Activated gamma-delta T cell (primary cell): ENCODE measurements around the gene RSPH10B2.
A peak's percentile ranks its signal among the peaks of the same experiment; 100 is the strongest.
"Not testable (repeated sequence)": the region's sequence is repeated elsewhere in the genome, so short reads cannot be mapped to it uniquely, and the experiment has no call there.

ENCODE experiments used
- DNase-seq: peaks from one replicate; lab custom pipeline; 2025; lab: John Stamatoyannopoulos, UW

RSPH10B2 gene

DNA sequence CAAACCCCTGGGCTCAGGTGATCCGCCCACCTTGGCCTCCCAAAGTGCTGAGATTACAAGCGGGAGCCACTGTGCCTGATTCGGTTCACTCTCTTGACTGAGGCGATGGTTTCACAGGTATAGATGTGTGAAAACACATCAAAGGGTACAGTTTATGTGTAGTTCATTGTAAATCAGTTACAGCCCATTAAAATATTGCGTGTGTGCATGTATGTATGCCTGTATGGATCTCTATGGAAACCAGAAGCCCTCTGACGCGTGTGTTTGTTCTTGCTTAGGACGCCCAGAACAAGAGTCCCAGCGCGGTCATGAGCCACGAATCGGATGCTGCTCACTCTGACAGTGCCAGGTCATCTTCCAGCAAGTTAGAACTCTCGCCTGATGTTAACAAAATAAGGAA, 35.5 kb downstream of the RSPH10B2 start:
- DNase-seq, result not testable (repeated sequence)

DNA sequence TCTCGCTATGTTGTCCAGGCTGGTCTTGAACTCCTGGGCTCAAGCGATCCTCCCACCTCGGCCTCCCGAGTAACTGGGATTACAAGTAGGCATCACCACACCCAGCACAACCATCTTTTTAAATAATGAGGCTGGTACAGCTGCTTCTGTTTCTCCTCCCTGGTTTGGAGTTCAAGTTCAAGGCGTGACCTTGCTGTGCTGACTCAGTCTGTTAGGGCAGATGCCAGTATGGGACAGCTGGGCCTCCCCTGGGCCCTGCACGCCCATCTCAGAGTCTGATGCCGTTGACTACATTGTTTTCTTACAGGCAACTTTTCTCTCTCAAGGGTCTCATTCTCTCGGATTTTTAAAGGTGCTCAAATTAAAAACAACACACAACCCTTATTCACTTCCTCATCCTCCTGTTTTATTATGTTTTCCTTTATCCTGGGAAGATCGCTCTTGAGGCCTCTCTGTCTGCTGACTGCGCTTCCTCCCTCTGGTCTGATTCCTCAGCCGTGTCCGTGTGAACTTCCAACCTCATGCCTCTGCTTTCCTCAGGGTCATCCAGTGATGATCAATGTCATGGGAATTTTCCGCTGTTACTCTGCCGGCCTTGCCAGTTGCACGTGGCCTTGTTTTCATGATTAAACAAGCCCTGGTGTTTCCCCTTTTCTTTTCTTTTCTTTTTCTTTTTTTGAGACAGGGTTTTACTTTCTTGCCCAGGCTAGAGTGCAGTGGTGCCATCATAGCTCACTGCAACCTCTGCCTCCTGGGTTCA, 38.4 kb downstream of the RSPH10B2 start:
- not testable (repeated sequence) for DNase-seq

DNA sequence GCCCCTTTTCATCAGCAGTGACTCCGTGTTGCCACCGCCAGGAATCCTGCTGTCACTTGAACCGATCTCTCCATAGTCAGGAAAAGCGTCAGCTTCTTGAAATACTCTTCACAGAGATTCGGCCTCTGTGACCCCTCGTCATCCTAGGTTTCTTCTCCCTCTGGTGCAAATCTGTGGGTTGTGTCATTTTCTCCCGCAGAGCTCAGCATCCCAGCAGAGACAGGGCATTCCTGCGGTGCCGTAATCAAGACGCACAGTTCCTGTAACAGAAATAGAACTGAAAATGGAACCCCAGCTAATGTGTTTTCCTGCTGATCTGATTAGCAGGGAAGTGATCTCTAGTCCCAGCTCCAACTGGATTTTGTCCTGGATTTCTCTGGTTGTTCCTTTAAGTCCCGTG, 40.4 kb downstream of the RSPH10B2 start:
- not testable (repeated sequence) for DNase-seq

DNA sequence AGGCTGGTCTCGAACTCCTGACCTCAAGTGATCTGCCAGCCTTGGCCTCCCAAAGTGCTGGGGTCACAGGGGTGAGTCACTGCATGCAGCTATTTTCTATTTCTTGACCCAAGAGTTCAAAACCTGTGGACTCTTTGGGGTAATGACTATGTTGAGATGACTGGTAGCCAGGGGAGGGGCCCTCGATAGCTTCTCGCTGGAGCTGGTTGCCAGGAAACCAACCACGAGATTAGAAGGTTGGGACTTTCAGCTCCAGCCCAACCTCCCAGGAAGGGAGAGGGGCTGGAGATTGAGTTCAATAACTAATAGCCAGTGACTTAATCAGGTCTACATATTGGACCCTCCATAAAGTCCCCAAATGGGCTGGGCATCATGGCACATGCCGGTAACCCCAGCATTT, 43.3 kb downstream of the RSPH10B2 start:
- not testable (repeated sequence) for DNase-seq

DNA sequence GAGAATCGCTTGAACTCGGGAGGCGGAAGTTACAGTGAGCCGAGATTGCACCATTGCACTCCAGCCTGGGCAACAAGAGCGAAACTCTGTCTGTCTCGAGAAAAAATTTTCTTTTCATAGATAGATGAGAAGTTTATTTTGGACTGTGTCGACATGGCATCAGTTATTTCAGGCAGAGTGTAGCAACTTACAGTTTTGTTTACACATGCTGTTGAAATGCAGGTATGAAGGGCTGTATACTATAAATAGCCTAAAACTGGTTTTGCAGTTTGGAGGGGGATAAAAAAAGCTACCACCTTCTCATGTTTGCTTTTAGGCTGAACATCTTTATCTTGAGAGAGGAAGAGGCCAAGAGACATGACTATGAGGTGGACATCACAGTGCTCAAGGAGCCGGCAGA, 44.1 kb downstream of the RSPH10B2 start:
- not testable (repeated sequence) for DNase-seq

DNA sequence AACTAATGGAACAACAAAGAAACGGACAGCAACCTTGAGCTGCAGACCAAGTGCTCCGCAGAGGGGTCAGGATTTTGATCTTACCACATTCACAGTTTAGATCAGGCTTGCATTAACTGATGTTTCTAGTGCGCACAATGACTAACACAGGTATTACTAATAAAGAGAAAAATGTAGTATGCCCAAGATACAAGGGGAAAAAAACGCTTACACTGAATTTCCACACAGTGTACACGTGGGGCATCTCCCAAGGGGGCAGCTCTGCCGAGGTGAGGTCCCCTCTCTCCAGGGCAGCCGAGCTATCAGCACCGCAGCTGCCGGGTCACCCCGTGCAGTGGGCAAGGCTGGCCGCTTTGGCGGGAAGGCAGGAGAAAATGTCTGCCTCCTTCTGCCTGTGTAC, 46.0 kb downstream of the RSPH10B2 start:
- not testable (repeated sequence) for DNase-seq

DNA sequence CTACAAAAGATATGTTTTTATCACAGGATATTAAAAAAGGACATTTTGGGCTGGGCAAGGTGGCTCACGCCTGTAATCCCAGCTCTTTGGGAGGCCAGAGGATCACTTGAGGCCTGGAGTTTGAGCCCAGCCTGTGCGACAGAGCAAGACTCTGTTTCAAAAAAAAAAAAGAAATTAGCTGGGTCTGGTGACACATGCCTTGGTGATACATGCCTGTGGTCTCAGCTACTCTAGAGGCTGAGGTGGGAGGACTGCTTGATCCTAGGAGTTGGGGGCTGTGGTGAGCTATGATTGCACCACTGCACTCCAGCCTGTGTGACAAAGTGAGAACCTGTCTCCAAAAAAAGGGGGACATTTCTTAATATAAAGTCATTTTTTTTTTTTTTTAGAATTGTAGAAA, 46.4 kb downstream of the RSPH10B2 start:
- DNase-seq, result not testable (repeated sequence)

DNA sequence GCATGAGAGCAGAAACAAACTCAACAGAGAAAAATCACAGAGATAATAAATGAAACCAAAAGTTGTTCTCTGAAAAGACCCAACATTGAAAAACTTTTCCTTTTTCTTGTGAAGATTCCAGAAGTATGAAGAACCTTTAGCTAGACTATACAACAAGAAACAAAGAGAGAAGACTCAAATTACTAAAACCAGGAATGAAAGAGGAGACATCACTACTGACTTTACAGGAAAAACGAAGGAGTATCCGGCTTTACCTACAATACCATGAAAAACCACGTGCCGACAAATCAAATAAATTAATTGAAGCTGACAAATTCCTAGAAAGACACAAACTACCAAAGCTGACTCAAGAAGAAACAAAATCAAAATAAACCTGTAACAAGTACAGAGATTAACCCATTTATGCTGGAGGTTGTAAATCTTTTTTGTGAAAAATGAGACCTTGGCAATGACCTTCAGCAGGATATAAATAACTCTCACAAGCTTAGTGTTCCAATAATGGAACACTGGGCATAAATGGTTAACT, 53.6 kb downstream of the RSPH10B2 start:
- not testable (repeated sequence) for DNase-seq

DNA sequence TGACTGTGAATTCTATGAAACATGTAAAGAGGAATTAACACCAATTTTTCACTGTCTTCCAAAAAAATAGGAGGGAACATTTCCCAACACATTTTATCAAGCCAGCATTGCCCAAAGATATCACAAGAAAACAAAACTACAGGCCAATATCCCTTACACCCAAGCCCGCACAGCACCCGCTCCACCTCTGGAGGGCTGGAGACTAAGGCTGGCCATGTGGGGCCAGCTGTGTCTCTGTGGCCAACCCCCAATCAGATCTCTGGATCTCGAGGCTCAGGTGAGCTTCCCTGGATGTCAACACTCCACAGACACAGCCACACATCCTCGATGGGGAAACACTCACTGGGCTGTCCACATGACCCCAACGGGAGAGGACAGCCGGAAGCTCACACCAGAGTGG, 54.1 kb downstream of the RSPH10B2 start:
- DNase-seq, result not testable (repeated sequence)

DNA sequence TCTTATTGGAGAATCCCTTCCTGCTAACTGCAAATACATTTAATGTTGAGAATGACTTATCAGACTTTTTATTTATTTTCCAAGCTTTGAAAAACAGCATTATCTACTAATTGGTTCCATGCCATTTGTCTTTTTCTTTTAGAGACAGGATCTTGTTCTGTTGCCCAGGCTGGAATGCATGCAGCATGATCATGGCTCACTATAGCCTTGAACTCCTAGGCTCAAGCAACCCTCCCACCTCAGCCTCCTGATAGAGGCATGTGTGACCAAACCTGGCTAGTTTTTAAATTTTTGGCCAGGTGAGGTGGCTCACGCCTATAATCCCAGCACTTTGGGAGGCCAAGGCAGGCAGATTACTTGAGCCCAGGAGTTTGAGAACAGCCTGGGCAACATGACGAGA, 59.1 kb downstream of the RSPH10B2 start:
- DNase-seq, result not testable (repeated sequence)

DNA sequence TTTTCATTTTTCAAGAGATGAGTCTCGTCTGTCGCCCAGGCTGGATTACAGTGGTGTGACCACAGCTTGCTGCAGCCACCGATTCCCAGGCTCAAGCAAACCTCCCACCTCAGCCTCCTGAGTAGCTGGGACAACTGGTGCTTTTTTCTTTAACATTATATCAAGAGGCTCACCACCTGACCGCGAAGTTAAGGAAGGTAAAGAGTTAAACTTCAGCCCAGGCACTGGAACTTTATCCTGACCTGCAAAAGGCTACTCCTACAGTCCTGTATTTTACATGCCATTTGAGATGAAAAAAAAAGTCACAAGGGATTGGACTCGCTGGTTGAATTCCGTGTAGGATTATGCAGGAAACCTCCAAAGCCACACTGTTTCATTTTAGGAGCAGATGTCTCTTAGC, 61.6 kb downstream of the RSPH10B2 start:
- DNase-seq, result not testable (repeated sequence)

DNA sequence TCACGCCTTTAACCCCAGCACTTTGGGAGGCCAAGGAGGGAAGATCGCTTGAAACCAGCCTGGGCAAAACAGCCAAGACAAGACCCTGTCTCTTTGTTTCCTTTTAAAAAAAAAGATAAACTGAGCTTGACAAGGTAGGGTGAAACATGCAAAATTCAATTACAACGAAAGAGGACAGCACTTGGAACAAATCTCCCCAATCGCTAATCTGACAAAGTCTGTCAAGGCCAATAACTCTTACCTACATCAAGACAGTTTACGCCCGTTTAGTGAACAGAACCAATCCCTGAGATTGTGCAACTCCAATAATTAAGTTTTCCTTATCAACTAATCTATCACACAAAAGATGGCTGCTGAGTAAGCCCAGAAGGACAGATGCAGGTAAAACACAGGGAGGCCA, 67.7 kb downstream of the RSPH10B2 start:
- DNase-seq, result not testable (repeated sequence)

DNA sequence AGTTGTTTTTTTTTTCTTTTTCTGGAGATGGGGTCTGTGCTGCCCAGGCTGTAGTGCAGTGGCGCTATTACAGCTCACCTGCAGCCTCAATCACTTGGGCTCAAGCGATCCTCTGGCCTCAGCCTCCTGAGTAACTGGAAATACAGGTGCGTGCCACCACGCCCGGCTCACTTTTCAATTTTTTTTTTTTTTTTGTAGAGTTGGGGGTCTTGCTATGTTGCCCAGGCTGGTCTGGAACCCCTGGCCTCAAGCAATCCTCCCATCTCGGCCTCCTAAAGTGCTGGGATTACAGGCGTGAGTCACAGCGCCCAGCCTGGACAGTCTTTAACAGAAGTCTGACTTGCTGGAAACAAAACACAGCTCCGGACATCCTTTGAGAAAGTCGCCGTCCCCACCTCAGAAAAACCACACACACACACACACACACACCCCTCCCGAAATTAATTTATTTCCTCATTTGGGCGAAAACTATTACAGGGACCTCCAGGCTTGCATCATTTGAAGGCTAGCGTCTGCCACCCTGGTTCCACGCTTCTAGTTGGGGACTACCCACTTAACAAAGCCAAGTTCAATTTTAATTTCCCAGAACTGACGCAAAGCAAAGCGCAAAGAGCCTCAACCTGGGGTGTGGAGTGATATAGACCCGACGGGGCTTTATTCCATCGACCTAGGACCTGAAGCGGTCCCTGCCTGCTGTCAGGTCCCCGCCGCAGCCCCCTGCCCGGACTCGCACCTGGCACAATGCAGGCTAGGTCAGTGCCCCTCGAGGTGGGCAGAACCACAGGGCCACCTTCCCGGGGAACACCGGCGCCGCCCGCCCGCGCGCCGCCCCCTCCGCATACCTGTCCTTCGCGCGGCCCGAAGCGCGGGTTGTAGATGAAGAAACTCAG, 71.6 kb downstream of the RSPH10B2 start:
- not testable (repeated sequence) for DNase-seq

DNA sequence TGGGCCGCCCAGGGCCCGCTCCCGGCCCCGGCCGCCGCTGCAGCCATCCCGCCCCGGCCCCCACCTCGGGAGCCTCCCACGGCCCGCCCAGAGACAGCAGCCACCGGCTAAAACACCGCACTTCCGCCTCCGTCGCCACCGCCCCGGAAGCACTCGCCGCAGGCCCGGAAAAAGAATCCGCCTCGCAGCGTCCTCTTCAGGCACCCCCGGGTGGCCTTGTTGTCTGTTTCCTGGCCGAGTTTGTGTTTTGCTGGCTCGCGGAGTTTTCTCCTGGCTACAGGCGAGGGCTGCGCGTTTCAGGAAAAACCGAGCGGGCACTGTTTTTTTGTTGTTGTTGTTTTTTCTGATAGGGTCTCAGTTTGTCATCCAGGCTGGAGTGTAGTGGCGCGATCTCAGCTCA, 72.2 kb downstream of the RSPH10B2 start, which contains the start of gene CCZ1B:
TSS of gene CCZ1B (minus strand) at position 125 of the 400 bp plus-strand sequence. CDS start at position 47, 78 bp downstream.
- DNase-seq, result peak; percentile 84

DNA sequence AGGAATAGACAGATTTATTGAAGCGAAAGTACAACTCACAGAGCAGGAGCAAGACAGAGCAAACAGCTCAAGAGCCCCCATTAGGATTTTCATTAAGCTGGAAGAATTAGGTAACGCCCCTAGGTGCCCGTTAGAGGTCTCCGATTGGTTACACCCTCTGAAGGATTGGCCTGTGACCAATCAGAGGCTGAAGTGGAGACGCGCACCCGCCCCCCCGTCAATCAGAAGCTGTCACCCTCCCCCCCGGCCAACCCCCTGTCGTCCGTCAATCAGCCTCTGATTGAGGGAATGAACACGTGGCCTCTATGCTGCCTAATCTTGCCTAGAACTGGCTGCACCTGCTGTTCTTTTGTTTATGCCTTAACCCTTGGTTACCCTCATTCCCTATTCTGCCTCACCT, 73.3 kb downstream of the RSPH10B2 start:
- not testable (repeated sequence) for DNase-seq

DNA sequence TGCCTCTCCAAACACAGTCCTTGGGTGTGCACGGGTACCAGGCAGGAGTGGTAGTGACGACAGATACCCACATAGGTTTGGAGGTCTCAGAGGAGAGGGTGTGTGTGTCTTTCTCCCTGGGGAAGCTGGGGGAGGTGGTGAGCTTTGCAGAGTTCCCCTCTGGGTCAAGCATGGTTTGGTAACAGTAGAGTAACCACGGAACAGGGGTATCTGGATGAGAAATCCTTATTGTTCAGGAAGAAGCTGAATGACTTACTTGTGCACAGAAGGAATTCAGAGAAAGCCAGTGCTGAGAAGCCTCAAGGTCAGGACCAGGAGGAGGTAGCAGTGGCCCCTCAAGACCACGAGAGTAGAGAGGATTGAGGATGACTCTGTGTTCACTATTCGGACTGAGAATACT, 75.7 kb downstream of the RSPH10B2 start:
- DNase-seq, result not testable (repeated sequence)

DNA sequence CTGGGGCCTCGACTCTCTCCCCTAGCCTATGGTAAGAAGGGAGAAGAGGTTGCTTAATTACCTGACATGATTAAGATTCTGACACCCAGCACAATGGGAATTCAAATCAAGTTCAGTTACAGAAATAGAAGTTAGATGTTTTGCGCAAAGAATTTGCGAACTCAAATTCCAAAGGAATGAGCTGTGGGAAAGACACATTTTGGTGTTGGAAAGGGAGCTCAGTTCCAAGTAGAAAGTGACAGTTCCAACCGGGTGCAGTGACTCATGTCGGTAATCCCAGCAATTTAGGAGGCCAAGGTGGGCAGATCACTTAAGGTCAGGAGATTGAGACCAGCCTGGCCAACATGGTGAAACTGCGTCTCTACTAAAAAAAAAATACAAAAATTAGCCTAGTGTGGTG, 76.1 kb downstream of the RSPH10B2 start:
- not testable (repeated sequence) for DNase-seq

DNA sequence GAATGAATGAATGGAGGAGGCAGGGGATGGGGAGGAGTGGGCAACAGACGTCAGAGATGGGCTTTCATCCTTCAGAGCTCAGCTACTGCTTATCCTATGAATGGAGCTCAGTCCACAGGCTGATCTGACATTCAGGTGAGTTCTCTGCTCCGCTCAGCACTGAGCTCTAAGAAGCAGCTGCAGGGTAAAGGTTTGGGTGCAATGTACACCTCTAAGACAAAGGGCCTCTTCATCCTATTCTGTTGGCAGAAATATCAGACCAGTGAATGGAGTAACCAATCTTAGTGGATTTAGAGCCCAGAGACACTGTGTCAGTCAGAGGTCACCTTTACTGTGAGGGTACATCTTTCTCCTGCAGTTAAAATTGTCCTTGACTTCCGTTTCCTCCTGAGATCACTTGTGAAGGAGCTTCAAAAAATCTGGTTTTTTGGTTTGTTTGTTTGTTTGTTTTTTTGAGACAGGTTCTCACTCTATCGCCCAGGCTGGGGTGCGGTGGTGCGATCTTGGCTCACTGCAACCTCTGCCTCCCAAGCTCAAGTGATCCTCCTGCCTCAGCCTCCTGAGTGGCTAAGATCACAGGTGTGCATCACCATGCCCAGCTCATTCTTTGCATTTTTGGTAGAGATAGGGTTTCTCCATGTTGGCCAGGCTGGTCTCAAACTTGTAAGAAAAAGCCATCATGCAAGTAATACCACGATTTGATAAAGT, 77.3 kb downstream of the RSPH10B2 start:
- DNase-seq, result no peak

DNA sequence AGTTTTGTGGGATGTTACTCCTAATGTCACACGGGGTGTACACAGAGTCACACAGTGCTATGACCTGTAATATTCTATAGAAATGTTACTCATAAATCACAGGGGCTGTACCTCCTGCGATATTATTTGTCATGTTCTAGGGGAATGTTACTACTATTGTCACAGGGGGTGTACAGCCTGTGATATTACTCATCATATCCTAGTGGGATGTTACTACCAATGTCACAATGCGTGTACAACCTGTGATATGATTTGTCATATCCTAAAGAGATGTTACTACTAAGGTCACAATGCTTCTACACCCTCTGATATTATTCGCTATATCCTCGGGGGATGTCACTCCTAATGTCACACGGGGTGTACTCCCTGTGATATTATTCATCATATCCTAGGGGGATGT, 79.7 kb downstream of the RSPH10B2 start:
- DNase-seq, result no peak

DNA sequence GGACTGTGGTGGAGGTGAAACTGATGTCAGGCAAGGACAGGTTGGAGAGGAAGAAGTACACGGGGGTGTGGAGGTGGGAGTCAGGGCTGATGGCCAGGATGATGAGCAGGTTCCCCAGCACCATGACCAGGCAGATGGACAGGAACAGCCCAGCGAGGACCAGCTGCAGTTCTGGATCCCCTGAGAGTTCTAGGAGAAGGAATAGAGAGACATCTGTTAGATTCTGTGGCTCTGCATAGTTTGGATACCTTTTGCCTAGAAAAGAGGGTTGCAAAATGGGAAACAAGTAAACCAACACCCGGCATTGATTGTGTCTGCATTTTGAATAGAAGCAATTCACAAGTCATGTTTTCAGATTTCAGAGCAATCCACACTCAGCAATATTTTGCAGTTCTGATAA, 81.6 kb downstream of the RSPH10B2 start:
- DNase-seq, result not testable (repeated sequence)

DNA sequence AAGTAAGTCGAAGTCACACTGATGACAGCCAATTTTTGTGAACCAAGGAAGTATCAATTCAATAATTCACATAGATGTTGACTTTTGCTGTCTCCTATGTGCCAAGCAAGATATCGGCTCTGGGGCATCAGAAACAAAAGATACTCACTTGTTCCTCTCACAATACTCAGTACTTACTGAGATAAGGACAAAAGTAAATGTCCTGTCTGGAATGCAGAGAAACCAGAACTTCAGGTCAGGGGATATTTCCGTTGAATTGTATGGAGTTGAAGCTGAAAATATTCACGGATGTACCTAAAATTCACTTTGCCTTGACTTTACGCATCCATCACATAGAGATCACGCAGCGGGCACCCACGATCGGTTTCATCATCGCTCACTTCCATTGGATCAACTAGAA, 83.2 kb downstream of the RSPH10B2 start:
- not testable (repeated sequence) for DNase-seq
